ENCODE results near the gene PLA2G5.

Gene PLA2G5

DNA sequence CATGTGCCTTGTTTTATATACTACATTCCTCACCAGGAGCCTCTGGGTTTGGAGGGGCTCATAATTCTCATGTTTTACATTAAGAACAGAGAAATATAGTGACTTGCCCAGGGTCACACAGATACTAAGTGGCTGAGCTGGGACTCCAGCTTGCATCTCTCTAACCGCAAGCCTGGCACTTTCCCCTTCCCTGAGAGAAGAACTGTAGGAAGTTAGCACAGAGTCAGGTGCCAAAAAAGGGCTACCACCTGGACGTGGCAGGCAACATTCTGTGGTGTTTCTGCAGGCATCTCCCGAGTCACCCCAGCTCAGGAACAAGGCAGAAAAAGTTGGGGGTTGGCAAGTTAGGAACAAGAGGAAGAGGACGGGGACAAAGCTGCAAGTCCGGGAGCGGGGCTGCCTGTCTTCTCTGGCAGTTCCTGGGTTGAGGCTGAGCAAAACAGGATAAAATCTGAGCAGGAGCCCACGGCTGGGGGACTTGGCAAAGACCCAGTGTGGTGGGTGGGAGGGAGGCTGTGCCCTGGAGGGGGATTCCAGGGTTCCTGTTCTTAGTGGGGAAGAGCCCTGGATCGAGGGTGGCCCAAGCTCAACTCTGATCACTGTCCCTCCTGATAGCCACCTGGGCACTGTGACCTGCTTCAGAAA, 9.8 kb downstream of the PLA2G5 start:
- no peak for DNase-seq (ENCODE audit: low read depth)
- H3K4me3 ChIP-seq (ENCODE audit: low read depth, low read length) = no peak overlapping the region
- TF ChIP-seq, protein P1, sequence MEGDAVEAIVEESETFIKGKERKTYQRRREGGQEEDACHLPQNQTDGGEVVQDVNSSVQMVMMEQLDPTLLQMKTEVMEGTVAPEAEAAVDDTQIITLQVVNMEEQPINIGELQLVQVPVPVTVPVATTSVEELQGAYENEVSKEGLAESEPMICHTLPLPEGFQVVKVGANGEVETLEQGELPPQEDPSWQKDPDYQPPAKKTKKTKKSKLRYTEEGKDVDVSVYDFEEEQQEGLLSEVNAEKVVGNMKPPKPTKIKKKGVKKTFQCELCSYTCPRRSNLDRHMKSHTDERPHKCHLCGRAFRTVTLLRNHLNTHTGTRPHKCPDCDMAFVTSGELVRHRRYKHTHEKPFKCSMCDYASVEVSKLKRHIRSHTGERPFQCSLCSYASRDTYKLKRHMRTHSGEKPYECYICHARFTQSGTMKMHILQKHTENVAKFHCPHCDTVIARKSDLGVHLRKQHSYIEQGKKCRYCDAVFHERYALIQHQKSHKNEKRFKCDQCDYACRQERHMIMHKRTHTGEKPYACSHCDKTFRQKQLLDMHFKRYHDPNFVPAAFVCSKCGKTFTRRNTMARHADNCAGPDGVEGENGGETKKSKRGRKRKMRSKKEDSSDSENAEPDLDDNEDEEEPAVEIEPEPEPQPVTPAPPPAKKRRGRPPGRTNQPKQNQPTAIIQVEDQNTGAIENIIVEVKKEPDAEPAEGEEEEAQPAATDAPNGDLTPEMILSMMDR (IDR thresholded peaks at IDR 0.05; ENCODE audit: insufficient read depth, low read depth, low read length, missing control alignments) = no peak

DNA sequence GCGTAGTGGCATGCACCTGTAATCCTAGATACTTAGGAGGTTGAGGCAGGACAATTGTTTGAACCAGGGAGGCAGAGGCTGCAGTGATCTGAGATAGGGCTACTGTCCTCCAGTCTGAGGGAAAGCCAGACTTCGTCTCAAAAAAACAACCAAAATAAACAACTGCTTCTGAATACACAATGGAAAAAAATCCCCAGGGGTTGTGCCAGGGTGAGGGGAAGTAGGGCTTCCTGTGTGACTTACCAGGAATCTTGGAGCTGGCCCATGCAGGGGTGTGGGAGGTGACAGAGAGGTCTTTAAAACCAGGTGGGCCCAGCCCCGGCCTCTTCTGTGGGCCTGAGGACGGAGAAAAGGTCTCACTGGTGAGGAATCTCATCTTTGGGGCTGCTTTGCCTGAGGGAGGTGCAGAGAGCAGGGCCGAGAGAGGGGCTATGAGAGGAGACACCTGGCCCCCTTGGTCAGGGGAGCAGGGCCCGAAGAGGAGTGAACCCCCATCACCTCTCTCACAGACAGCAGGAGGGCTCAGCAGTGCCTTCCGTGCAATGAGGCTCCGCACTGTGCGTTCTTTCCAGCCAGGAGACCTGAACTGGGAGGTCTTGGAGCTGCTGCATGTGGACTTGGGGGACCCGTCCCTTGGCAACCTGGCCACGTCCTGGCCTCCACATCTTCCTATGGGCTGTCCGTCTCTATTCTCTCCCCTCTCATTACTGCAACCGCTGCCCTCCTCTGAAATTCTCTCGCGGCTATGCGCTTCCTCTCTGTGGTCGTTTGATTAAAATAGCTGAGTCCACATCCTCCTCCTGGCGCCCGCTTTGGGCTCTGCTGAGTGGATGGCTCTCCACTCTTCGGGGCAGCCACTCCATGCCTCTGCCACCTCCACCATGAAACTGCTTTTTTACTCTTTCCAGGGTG, 10.7 kb downstream of the PLA2G5 start:
- no peak overlapping the region; the same call in 1 of the 2 replicates for H3K4me3 ChIP-seq (ENCODE audit: low read depth, low read length)
- DNase-seq (ENCODE audit: low read depth) = peak; percentile 72
- TF ChIP-seq, protein P1 (IDR thresholded peaks at IDR 0.05; ENCODE audit: insufficient read depth, low read depth, low read length, missing control alignments) = no peak

DNA sequence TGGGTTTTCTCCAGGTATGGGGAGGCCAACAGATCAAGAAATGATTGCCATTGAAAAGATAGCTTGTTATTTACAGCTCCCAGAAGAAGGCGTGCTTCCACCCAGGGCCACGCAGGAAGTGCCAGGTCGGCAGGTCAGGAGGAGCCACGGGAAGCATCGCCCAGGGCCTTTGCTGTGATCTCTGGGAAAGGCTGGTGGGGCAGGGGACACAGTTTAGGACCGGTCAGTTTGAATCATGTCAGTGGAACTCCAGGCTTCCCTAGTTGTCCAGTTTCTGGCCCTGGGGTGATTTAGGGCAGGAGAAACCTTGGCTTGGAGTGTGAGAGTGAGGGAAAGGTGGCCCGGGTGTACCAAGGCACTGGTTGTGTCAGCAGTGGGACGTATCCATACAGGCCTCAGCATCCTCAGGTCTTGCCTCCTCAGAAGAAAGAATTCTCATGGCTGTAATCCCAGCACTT, 11.4 kb downstream of the PLA2G5 start:
- no peak for DNase-seq (ENCODE audit: low read depth)
- no peak overlapping the region for H3K4me3 ChIP-seq (ENCODE audit: low read depth, low read length)
- TF ChIP-seq, protein P1 (IDR thresholded peaks at IDR 0.05; ENCODE audit: insufficient read depth, low read depth, low read length, missing control alignments) = no peak

DNA sequence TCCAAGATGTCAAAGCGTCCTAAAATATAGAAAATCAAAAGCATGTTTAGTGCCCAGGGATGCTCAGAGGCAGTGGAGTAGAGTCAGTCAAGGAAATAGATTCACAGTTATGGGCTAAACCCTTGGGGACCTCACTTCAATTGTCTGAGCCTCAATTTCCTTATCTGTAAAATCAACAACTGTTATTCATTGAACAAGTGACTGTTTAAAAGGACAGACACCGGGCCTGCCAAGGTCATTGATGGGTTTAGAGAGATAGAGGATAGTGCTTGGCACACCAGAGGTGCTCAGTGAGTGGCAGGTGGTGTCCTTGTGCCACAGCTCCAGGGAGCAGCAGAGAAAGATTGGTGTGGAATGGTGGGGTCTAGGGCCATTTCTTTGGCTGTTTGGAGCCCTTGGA, 12.8 kb downstream of the PLA2G5 start:
- TF ChIP-seq, protein P1 (IDR thresholded peaks at IDR 0.05; ENCODE audit: insufficient read depth, low read depth, low read length, missing control alignments) = no peak
- DNase-seq (ENCODE audit: low read depth) = no peak
- no peak overlapping the region for H3K4me3 ChIP-seq (ENCODE audit: low read depth, low read length)

DNA sequence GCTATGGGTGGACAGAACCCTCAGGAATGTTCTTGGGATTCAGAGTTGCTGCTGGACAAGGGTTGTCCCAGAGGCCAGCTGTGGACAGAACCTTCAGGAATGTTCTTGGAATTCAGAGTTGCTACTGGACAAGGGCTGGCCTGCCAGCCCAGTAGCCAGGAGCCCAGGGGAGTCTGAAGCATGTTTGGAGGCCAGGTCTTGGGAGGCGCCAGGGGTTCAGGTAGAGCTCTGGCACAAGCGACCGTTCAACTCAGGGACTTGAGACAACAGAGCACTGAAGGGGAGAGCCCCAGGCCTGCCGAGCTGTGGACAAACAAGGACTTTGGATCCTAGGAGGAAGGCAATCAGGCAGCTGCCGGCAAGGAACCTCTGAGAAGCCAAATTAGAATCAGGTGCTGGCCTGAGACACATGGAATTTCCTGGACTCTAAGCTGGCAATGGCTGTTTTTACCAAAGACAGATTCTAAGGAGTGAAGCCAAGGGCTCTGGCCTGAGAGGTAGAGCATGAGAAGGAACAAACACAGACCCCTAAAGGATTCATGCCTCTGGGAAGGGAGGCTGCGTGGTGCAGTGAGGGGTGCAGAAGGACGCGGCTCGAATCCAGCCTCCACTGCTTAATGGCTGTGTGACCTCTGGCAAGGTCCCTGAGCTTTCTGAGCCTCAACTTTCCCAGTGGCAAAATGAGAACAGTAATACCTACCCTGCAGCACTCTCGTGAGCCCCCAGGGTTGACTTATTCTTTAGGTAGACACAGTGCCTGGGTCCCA, 13.4 kb downstream of the PLA2G5 start:
- DNase-seq (ENCODE audit: low read depth) = no peak
- TF ChIP-seq, protein P1 (IDR thresholded peaks at IDR 0.05; ENCODE audit: insufficient read depth, low read depth, low read length, missing control alignments) = no peak
- H3K4me3 ChIP-seq (ENCODE audit: low read depth, low read length) = no peak overlapping the region

DNA sequence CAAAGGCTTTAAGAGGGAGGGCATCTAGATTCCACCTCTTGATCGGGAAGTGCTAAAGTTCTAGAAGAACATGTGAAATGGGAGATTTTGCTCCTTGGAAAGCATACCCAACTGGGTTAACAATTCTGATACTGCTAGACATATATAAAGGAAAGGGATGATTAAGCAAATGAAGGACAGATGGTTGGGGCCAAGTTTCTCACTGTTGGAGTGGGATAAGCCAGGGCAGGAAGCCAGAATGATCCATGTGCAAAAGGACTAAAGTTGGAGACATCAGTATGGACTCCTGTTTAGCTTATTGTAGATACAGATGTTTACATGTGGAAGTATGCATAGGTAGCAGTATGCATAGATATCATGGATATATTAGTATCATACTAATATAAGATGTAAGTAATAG, 16.8 kb downstream of the PLA2G5 start:
- no peak overlapping the region for H3K4me3 ChIP-seq (ENCODE audit: low read depth, low read length)
- TF ChIP-seq, protein P1 (IDR thresholded peaks at IDR 0.05; ENCODE audit: insufficient read depth, low read depth, low read length, missing control alignments) = no peak
- DNase-seq (ENCODE audit: low read depth) = no peak
